CD4-positive, CD25-positive, alpha-beta regulatory T cell (primary cell): ENCODE data around the gene TMEM86A. TPM values are rescaled to one million over a fixed set of nuclear protein-coding genes. Genes with fewer than 3 reads are reported as not detected.
A peak's percentile ranks its signal among the peaks of the same experiment; 100 is the strongest.

Experiments used
- ATAC-seq, 2 donors: fragments of 150-1000 bp; cut with Tn5 transposase; one replicate each; pipeline ENCODE4 v1.10.0; 2021; ENCODE audit warnings: low read depth in 2 of 2, moderate number of reproducible peaks in 2 of 2, moderate library complexity in 1 of 2
- DNase-seq, 3 donors: peaks; one replicate each; pipeline versions ENCODE4 v3.0.0 to v3.0.0-alpha.2; 2012 to 2022; ENCODE audit warnings: mixed read lengths in 1 of 3
- H3K27ac ChIP-seq: one replicate; pipeline ENCODE4 v1.7.0; 2013; ENCODE audit warnings: mild to moderate bottlenecking, low read length; ENCODE audit not compliant: insufficient read depth, poor library complexity, severe bottlenecking
- H3K27me3 ChIP-seq: one replicate; pipeline ENCODE4 v1.7.0; 2013; ENCODE audit warnings: low read length; ENCODE audit not compliant: control insufficient read depth, insufficient read depth
- H3K36me3 ChIP-seq: one replicate; pipeline ENCODE4 v1.7.0; 2013; ENCODE audit warnings: mild to moderate bottlenecking, low read length, moderate library complexity; ENCODE audit not compliant: control insufficient read depth, insufficient read depth
- H3K4me1 ChIP-seq: 2 replicates; pipeline ENCODE4 v1.7.0; 2013; ENCODE audit warnings: mild to moderate bottlenecking, low read length; ENCODE audit not compliant: insufficient read depth, control insufficient read depth, poor library complexity, severe bottlenecking
- H3K4me3 ChIP-seq: one replicate; pipeline ENCODE4 v1.7.0; 2013; ENCODE audit warnings: low read depth, mild to moderate bottlenecking, low read length, moderate library complexity
- H3K9me3 ChIP-seq, 2 experiments: 1 replicate in 1 of 2; 2 replicates in 1 of 2; pipeline ENCODE4 v1.7.0; 2013; ENCODE audit warnings: low read length in 2 of 2, mild to moderate bottlenecking in 1 of 2, moderate library complexity in 1 of 2; ENCODE audit not compliant: control insufficient read depth in 2 of 2
- H3K27ac Mint-ChIP-seq, 3 donors: one replicate each; pipeline ENCODE4 v1.8.0; 2020 to 2022; ENCODE audit warnings: mild to moderate bottlenecking in 3 of 3, mixed read lengths in 3 of 3, moderate library complexity in 2 of 3
- H3K27me3 Mint-ChIP-seq: one replicate; pipeline ENCODE4 v1.8.0; 2022; ENCODE audit warnings: mild to moderate bottlenecking, mixed read lengths
- H3K36me3 Mint-ChIP-seq: one replicate; pipeline ENCODE4 v1.8.0; 2020; ENCODE audit warnings: mixed read lengths
- H3K4me1 Mint-ChIP-seq, 4 donors: one replicate each; pipeline ENCODE4 v1.8.0; 2020 to 2022; ENCODE audit warnings: mixed read lengths in 4 of 4, mild to moderate bottlenecking in 1 of 4
- H3K4me3 Mint-ChIP-seq, 4 donors: one replicate each; pipeline ENCODE4 v1.8.0; 2020 to 2022; ENCODE audit warnings: mild to moderate bottlenecking in 4 of 4, mixed read lengths in 4 of 4, moderate library complexity in 3 of 4
- H3K9me3 Mint-ChIP-seq, 7 donors: one replicate each; pipeline ENCODE4 v1.8.0; 2020 to 2022; ENCODE audit warnings: mixed read lengths in 7 of 7, mild to moderate bottlenecking in 3 of 7, moderate library complexity in 2 of 7
- polyA plus RNA-seq, 4 donors: library from polyadenylated mRNA; unstranded; fragments of 300-500 nt; fragmentation: Illumina TruSeq; gene quantifications; one replicate each; pipeline ENCODE4 v1.2.3, GENCODE V29; 2021
- total RNA-seq: library from RNA; stranded (reverse); gene quantifications from one replicate; pipeline ENCODE4 v1.2.3, GENCODE V29; 2022

Gene TMEM86A
- total and polyA plus RNA-seq, 5 donors from 2014 or later = 1.00 to 4.8 (median 1.3) TPM

DNA sequence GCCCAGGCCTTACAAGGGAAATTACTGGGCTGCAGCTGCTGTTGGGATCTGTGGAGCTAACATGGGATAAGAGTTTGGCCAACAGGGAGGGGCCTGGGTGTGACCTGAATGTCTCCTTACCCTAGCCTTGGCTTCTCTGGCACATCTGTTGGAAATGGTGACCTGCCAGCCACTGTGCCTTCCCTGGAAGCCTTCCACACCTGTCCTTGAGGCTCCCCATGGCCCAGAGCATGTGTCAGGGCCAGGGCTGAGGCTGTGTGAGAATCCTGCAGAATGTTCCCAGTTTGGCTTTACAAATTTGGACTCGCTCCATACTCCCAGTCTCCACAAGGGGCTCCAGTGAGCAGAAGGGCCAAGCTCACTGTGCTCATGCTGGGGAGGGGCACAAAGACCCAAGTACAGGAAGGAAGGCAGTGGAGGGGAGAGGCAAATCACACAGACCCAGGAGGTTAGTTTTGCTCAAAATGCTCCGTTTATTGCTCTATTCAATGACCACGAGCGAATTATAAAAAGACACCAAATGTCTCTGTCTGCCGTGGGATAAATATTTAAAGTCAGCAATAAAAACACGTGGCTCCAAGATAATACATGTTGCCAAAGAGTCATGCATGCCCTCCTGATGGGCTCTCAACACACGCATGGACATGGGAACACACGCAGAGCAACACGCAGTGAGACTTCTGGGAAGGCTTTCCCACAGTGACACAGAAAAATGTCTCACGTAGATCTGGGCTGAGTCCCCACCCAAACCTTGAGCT is 29.1 kb downstream of the TMEM86A start:
- peak; percentile 27 to 52 (median 43) for DNase-seq
- Histone ChIP-seq H3K36me3 (no peaks in the 10 kb centered on the region), H3K4me3 (no peak overlapping the region), H3K4me1 (no peaks in the 10 kb centered on the region), H3K9me3 (no peaks in the 10 kb centered on the region), H3K27me3 (no peaks in the 10 kb centered on the region), H3K27ac (no peak overlapping the region)
- peak; percentile 51 to 65 for ATAC-seq
- Mint-ChIP-seq H3K4me1 (peaks cover 0 to 13% (median 4%) of the 10 kb centered on the region in 4 donors), H3K27ac (no peak overlapping the region), H3K36me3 (no peaks in the 10 kb centered on the region), H3K4me3 (peak overlapping the region in 1 of 4 donors; percentile 33), H3K9me3 (no peaks in the 10 kb centered on the region), H3K27me3 (peaks cover 4% of the 10 kb centered on the region)

GRCh38 chr11:18728658-18729057 is 30.1 kb downstream of the TMEM86A start:
- H3K27ac Mint-ChIP-seq = peak overlapping the region in 1 of 3 donors; percentile 35
- Histone ChIP-seq H3K27me3 (no peaks in the 10 kb centered on the region), H3K27ac (no peak overlapping the region), H3K4me3 (no peak overlapping the region), H3K4me1 (no peaks in the 10 kb centered on the region), H3K9me3 (no peaks in the 10 kb centered on the region), H3K36me3 (no peaks in the 10 kb centered on the region)
- no peak overlapping the region for H3K4me3 Mint-ChIP-seq
- no peaks in the 10 kb centered on the region for H3K36me3 Mint-ChIP-seq
- no peak for ATAC-seq
- H3K27me3 Mint-ChIP-seq = peaks cover 4% of the 10 kb centered on the region
- DNase-seq = no peak
- H3K9me3 Mint-ChIP-seq = no peaks in the 10 kb centered on the region
- H3K4me1 Mint-ChIP-seq = peaks cover 0 to 13% (median 4%) of the 10 kb centered on the region in 4 donors

GRCh38 chr11:18729426-18729825 is 30.8 kb downstream of the TMEM86A start:
- no peak overlapping the region for H3K27ac ChIP-seq
- H3K9me3 ChIP-seq = no peaks in the 10 kb centered on the region
- DNase-seq (no peak), ATAC-seq (no peak)
- no peaks in the 10 kb centered on the region for H3K27me3 ChIP-seq
- H3K9me3 Mint-ChIP-seq = no peaks in the 10 kb centered on the region
- H3K4me1 ChIP-seq = no peaks in the 10 kb centered on the region
- peaks cover 4% of the 10 kb centered on the region for H3K27me3 Mint-ChIP-seq
- H3K4me1 Mint-ChIP-seq = peaks cover 0 to 13% (median 4%) of the 10 kb centered on the region in 4 donors
- H3K4me3 Mint-ChIP-seq = no peak overlapping the region
- no peaks in the 10 kb centered on the region for H3K36me3 Mint-ChIP-seq
- no peaks in the 10 kb centered on the region for H3K36me3 ChIP-seq
- H3K27ac Mint-ChIP-seq = no peak overlapping the region
- H3K4me3 ChIP-seq = no peak overlapping the region

- Histone ChIP-seq H3K9me3 (no peaks in the 10 kb centered on the region), H3K27ac (no peak overlapping the region), H3K4me3 (no peak overlapping the region), H3K4me1 (no peaks in the 10 kb centered on the region), H3K36me3 (no peaks in the 10 kb centered on the region), H3K27me3 (no peaks in the 10 kb centered on the region)
- Mint-ChIP-seq H3K4me3 (no peak overlapping the region), H3K4me1 (peaks cover 0 to 13% (median 4%) of the 10 kb centered on the region in 4 donors), H3K27ac (no peak overlapping the region), H3K36me3 (no peaks in the 10 kb centered on the region), H3K9me3 (no peaks in the 10 kb centered on the region), H3K27me3 (peaks cover 4% of the 10 kb centered on the region)
- ATAC-seq (no peak), DNase-seq (no peak)
These were observed 31.4 kb downstream of the TMEM86A start for GRCh38 chr11:18730020-18730419.

- DNase-seq (no peak), ATAC-seq (no peak)
- Histone ChIP-seq H3K27me3 (no peaks in the 10 kb centered on the region), H3K4me1 (no peaks in the 10 kb centered on the region), H3K36me3 (no peaks in the 10 kb centered on the region), H3K9me3 (no peaks in the 10 kb centered on the region), H3K4me3 (no peak overlapping the region), H3K27ac (no peak overlapping the region)
- Mint-ChIP-seq H3K4me1 (peaks cover 0 to 13% (median 4%) of the 10 kb centered on the region in 4 donors), H3K9me3 (no peaks in the 10 kb centered on the region), H3K27ac (peak overlapping the region in 2 of 3 donors; percentile 25 to 30), H3K27me3 (peaks cover 4% of the 10 kb centered on the region), H3K4me3 (no peak overlapping the region), H3K36me3 (no peaks in the 10 kb centered on the region)
These were observed 32.9 kb downstream of the TMEM86A start for GRCh38 chr11:18731441-18731840.

GRCh38 chr11:18731949-18732821 is 33.6 kb downstream of the TMEM86A start:
- Histone ChIP-seq H3K27ac (no peak overlapping the region), H3K36me3 (no peaks in the 10 kb centered on the region), H3K4me1 (no peaks in the 10 kb centered on the region), H3K4me3 (no peak overlapping the region), H3K27me3 (no peaks in the 10 kb centered on the region), H3K9me3 (no peaks in the 10 kb centered on the region)
- no peaks in the 10 kb centered on the region for H3K36me3 Mint-ChIP-seq
- peak overlapping the region in 2 of 3 donors; percentile 30 to 32 for H3K27ac Mint-ChIP-seq
- no peak overlapping the region for H3K4me3 Mint-ChIP-seq
- peaks cover 4% of the 10 kb centered on the region for H3K27me3 Mint-ChIP-seq
- ATAC-seq (peak; percentile 72), DNase-seq (peak; percentile 45 to 61 (median 55))
- H3K9me3 Mint-ChIP-seq = no peaks in the 10 kb centered on the region
- peaks cover 0 to 13% (median 4%) of the 10 kb centered on the region in 4 donors for H3K4me1 Mint-ChIP-seq

GRCh38 chr11:18733202-18733601 is 34.6 kb downstream of the TMEM86A start:
- Mint-ChIP-seq H3K4me3 (no peak overlapping the region), H3K4me1 (peaks cover 0 to 6% (median 3%) of the 10 kb centered on the region in 4 donors), H3K36me3 (no peaks in the 10 kb centered on the region), H3K27ac (no peak overlapping the region), H3K9me3 (peaks cover 0 to under 1% (median 0%) of the 10 kb centered on the region in 7 donors), H3K27me3 (peaks cover 4% of the 10 kb centered on the region)
- no peak for ATAC-seq
- Histone ChIP-seq H3K9me3 (no peaks in the 10 kb centered on the region), H3K27ac (no peak overlapping the region), H3K4me1 (no peaks in the 10 kb centered on the region), H3K36me3 (no peaks in the 10 kb centered on the region), H3K27me3 (no peaks in the 10 kb centered on the region), H3K4me3 (no peak overlapping the region)
- no peak for DNase-seq
